ENCODE measurements around the gene RAI1.

Gene RAI1

DNA sequence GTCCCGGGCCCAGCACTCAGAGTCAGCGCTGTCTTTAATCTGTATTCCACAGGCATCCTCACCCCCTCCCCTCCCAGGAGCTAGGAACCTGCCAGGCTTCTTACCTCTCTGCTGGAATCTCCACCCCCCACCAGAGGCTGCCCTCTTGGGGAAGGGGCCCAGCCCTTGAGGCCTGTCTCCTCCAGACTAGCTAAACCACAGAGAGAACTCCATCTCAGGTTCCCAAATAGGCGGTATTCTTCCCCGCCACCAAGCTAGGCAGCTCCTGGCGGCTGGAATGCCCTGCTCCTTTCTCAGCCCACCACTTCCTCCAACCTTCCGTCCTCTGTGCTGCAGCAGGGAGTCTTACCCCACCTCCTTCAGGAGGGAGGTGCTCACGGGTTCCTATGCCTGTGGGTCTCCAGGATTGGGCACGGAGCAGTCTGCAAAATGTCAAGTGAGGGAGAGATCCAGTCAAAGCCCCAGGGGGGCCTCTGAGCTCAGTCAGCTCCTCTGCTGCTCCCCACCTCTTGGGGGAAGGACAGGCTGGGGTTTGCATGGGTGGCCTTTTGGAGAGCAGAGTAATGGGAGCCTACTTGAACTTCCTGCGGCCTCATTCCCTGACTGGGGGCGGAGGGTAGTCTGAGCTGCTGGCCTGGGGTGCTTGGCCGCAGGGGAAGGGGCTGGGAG, 99.8 kb downstream of the RAI1 start (continued):
- TF ChIP-seq, protein P1, sequence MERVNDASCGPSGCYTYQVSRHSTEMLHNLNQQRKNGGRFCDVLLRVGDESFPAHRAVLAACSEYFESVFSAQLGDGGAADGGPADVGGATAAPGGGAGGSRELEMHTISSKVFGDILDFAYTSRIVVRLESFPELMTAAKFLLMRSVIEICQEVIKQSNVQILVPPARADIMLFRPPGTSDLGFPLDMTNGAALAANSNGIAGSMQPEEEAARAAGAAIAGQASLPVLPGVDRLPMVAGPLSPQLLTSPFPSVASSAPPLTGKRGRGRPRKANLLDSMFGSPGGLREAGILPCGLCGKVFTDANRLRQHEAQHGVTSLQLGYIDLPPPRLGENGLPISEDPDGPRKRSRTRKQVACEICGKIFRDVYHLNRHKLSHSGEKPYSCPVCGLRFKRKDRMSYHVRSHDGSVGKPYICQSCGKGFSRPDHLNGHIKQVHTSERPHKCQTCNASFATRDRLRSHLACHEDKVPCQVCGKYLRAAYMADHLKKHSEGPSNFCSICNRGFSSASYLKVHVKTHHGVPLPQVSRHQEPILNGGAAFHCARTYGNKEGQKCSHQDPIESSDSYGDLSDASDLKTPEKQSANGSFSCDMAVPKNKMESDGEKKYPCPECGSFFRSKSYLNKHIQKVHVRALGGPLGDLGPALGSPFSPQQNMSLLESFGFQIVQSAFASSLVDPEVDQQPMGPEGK (CRISPR knock-in tag; IDR thresholded peaks at IDR 0.05; ENCODE audit: borderline replicate concordance), result no peak
- TF ChIP-seq TCF4 (CRISPR knock-in tag; IDR thresholded peaks at IDR 0.05; ENCODE audit: borderline replicate concordance), result no peak
- TF ChIP-seq ARNTL (CRISPR knock-in tag; IDR thresholded peaks at IDR 0.05; ENCODE audit: borderline replicate concordance, low read depth), result no peak
- TF ChIP-seq PPARA (CRISPR knock-in tag; IDR thresholded peaks at IDR 0.05; ENCODE audit: borderline replicate concordance), result no peak
- no peak for TF ChIP-seq SNAI2 (CRISPR knock-in tag; IDR thresholded peaks at IDR 0.05)
- TF ChIP-seq ZC3H10 (CRISPR knock-in tag; IDR thresholded peaks at IDR 0.05), result no peak

DNA sequence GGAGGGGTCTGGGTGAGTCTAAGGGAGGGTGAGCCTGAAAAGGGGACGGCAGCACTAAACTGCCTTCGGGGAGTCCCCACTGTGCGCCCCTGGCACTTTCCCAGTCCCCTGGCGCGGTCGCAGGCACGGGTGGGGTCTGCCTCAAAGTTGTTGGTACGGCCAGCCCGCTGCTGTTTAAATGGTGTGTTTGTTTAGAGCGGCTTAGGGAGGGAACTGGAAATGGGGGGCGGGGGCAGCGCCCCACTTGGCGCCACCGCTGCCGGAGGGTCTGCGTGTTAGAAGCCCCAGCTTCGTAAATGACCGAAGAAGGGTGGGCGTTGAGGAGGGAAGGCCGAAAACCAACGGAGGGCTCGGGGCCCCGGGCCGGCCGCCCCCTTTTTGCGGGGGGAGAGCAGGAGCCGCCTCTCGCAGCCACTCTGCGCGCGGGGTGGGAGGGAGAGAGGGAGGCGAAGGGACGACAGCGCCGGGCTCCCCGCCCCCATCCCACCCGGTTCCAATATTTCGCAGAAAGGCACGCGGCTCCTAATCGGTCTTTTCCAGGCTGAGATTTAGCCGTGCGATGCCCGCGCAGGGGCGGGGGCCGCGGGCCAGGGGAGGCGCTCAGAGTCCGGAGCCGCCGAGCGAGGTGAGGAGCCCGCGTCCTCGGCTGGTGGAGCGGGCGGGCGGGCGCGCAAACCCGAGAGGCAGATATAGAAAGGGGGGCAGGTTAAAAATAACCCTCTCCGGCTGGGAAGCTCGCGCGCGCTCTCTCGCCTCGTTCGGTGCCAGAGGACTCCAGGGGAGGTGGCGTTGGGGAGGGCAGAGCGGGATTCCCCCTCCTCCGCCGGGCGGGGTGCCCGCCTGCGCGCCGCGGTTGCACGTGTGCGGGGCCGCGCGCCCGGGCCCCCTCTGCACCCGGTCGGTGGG, 100.6 kb downstream of the RAI1 start:
- peak; percentile 59 for ATAC-seq
- no peak for TF ChIP-seq CSDC2 (CRISPR knock-in tag; IDR thresholded peaks at IDR 0.05)
- TF ChIP-seq ISL1 (CRISPR knock-in tag; IDR thresholded peaks at IDR 0.05), result no peak
- TF ChIP-seq ZNF8 (CRISPR knock-in tag; IDR thresholded peaks at IDR 0.05), result no peak
- TF ChIP-seq ZC3H10 (CRISPR knock-in tag; IDR thresholded peaks at IDR 0.05), result no peak
- TF ChIP-seq ZFP3 (CRISPR knock-in tag; IDR thresholded peaks at IDR 0.05), result no peak
- no peak for TF ChIP-seq ZNF565 (CRISPR knock-in tag; conservative IDR thresholded peaks at IDR 0.05; ENCODE audit: low read depth)
- no peak for TF ChIP-seq ARNTL (CRISPR knock-in tag; IDR thresholded peaks at IDR 0.05; ENCODE audit: borderline replicate concordance, low read depth)
- TF ChIP-seq, protein P2, sequence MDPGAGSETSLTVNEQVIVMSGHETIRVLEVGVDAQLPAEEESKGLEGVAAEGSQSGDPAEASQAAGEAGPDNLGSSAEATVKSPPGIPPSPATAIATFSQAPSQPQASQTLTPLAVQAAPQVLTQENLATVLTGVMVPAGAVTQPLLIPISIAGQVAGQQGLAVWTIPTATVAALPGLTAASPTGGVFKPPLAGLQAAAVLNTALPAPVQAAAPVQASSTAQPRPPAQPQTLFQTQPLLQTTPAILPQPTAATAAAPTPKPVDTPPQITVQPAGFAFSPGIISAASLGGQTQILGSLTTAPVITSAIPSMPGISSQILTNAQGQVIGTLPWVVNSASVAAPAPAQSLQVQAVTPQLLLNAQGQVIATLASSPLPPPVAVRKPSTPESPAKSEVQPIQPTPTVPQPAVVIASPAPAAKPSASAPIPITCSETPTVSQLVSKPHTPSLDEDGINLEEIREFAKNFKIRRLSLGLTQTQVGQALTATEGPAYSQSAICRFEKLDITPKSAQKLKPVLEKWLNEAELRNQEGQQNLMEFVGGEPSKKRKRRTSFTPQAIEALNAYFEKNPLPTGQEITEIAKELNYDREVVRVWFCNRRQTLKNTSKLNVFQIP (CRISPR knock-in tag; IDR thresholded peaks at IDR 0.05; ENCODE audit: borderline replicate concordance, low read depth), result no peak
- TF ChIP-seq, protein P3, sequence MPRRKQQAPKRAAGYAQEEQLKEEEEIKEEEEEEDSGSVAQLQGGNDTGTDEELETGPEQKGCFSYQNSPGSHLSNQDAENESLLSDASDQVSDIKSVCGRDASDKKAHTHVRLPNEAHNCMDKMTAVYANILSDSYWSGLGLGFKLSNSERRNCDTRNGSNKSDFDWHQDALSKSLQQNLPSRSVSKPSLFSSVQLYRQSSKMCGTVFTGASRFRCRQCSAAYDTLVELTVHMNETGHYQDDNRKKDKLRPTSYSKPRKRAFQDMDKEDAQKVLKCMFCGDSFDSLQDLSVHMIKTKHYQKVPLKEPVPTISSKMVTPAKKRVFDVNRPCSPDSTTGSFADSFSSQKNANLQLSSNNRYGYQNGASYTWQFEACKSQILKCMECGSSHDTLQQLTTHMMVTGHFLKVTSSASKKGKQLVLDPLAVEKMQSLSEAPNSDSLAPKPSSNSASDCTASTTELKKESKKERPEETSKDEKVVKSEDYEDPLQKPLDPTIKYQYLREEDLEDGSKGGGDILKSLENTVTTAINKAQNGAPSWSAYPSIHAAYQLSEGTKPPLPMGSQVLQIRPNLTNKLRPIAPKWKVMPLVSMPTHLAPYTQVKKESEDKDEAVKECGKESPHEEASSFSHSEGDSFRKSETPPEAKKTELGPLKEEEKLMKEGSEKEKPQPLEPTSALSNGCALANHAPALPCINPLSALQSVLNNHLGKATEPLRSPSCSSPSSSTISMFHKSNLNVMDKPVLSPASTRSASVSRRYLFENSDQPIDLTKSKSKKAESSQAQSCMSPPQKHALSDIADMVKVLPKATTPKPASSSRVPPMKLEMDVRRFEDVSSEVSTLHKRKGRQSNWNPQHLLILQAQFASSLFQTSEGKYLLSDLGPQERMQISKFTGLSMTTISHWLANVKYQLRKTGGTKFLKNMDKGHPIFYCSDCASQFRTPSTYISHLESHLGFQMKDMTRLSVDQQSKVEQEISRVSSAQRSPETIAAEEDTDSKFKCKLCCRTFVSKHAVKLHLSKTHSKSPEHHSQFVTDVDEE (CRISPR knock-in tag; IDR thresholded peaks at IDR 0.05), result no peak
- TF ChIP-seq, protein P4, sequence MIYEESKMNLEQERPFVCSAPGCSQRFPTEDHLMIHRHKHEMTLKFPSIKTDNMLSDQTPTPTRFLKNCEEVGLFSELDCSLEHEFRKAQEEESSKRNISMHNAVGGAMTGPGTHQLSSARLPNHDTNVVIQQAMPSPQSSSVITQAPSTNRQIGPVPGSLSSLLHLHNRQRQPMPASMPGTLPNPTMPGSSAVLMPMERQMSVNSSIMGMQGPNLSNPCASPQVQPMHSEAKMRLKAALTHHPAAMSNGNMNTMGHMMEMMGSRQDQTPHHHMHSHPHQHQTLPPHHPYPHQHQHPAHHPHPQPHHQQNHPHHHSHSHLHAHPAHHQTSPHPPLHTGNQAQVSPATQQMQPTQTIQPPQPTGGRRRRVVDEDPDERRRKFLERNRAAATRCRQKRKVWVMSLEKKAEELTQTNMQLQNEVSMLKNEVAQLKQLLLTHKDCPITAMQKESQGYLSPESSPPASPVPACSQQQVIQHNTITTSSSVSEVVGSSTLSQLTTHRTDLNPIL (CRISPR knock-in tag; IDR thresholded peaks at IDR 0.05; ENCODE audit: low read depth), result no peak
- no peak for TF ChIP-seq RARB (CRISPR knock-in tag; IDR thresholded peaks at IDR 0.05)
- no peak for TF ChIP-seq OSR1 (CRISPR knock-in tag; IDR thresholded peaks at IDR 0.05)
- TF ChIP-seq BACH2 (CRISPR knock-in tag; IDR thresholded peaks at IDR 0.05; ENCODE audit: borderline replicate concordance), result no peak
- TF ChIP-seq, protein P5, sequence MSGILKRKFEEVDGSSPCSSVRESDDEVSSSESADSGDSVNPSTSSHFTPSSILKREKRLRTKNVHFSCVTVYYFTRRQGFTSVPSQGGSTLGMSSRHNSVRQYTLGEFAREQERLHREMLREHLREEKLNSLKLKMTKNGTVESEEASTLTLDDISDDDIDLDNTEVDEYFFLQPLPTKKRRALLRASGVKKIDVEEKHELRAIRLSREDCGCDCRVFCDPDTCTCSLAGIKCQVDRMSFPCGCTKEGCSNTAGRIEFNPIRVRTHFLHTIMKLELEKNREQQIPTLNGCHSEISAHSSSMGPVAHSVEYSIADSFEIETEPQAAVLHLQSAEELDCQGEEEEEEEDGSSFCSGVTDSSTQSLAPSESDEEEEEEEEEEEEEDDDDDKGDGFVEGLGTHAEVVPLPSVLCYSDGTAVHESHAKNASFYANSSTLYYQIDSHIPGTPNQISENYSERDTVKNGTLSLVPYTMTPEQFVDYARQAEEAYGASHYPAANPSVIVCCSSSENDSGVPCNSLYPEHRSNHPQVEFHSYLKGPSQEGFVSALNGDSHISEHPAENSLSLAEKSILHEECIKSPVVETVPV (CRISPR knock-in tag; IDR thresholded peaks at IDR 0.05), result no peak
- no peak for TF ChIP-seq TCF4 (CRISPR knock-in tag; IDR thresholded peaks at IDR 0.05; ENCODE audit: borderline replicate concordance)
- TF ChIP-seq GLIS3 (CRISPR knock-in tag; IDR thresholded peaks at IDR 0.05), result no peak
- TF ChIP-seq ZNF70 (CRISPR knock-in tag; IDR thresholded peaks at IDR 0.05), result no peak
- no peak for TF ChIP-seq ESRRG (CRISPR knock-in tag; IDR thresholded peaks at IDR 0.05)

All from SK-N-SH treated with all-trans-retinoic acid at 6 μM for 48 hours (cell line).